ENCODE data around the gene TRERF1.

The TRERF1 gene

GRCh38 chr6:42259841-42260395 lies 191.8 kb downstream of the TRERF1 start:
- no peak for TF ChIP-seq CTCF (IDR thresholded peaks at IDR 0.05; ENCODE audit: extremely low read depth, insufficient read depth, missing control alignments)
- in situ Hi-C loops (cut with MboI; ENCODE audit: low pct_unique_long_range_greater_than_20kb, low sequenced_read_pairs, unreplicated experiment): loop anchor here (25.0 kb wide), 1 partner anchor 277 kb away; no protein-coding TSS in a partner anchor
- no peak for DNase-seq (ENCODE audit: low spot score)

DNA sequence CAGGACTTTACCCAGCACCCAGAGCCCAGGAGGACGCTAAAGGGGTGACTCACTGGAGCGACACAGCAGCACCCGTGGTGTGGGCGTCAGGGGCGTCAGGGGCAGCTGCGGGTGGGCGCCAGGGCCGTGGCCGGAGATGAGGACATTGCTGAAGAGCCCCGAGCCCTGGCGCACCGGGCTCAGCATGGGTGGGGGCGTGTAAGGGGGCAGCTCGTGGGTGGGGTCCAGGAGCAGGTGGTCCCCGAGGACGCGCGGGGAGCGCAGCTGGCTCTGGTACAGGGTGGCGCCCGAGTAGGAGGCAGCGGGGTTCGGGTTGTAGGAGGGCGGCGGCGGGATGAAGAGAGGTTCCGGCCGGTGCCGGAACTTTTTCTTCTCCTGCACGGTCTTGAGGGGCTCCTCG lies 192.4 kb downstream of the TRERF1 start:
- no peak for DNase-seq (ENCODE audit: low spot score)
- in situ Hi-C loops (cut with MboI; ENCODE audit: low pct_unique_long_range_greater_than_20kb, low sequenced_read_pairs, unreplicated experiment): loop anchor here (25.0 kb wide), 1 partner anchor 278 kb away; no protein-coding TSS in a partner anchor
- TF ChIP-seq CTCF (IDR thresholded peaks at IDR 0.05; ENCODE audit: extremely low read depth, insufficient read depth, missing control alignments): no peak

GRCh38 chr6:42257614-42258013 lies 194.1 kb downstream of the TRERF1 start:
- no peak for TF ChIP-seq CTCF (IDR thresholded peaks at IDR 0.05; ENCODE audit: extremely low read depth, insufficient read depth, missing control alignments)
- DNase-seq (ENCODE audit: low spot score): no peak
- in situ Hi-C loops (cut with MboI; ENCODE audit: low pct_unique_long_range_greater_than_20kb, low sequenced_read_pairs, unreplicated experiment): loop anchor here (25.0 kb wide), 1 partner anchor 280 kb away; no protein-coding TSS in a partner anchor

- in situ Hi-C loops (cut with MboI; ENCODE audit: low pct_unique_long_range_greater_than_20kb, low sequenced_read_pairs, unreplicated experiment): loop anchor here (25.0 kb wide), 1 partner anchor 280 kb away; no protein-coding TSS in a partner anchor
- TF ChIP-seq CTCF (IDR thresholded peaks at IDR 0.05; ENCODE audit: extremely low read depth, insufficient read depth, missing control alignments): no peak
- no peak for DNase-seq (ENCODE audit: low spot score)
These were observed 194.7 kb downstream of the TRERF1 start for GRCh38 chr6:42257063-42257462.

- in situ Hi-C loops (cut with MboI; ENCODE audit: low pct_unique_long_range_greater_than_20kb, low sequenced_read_pairs, unreplicated experiment): loop anchor here (25.0 kb wide), 1 partner anchor 282 kb away; no protein-coding TSS in a partner anchor
- DNase-seq (ENCODE audit: low spot score): no peak
- TF ChIP-seq CTCF (IDR thresholded peaks at IDR 0.05; ENCODE audit: extremely low read depth, insufficient read depth, missing control alignments): no peak
These were observed 196.7 kb downstream of the TRERF1 start for GRCh38 chr6:42255050-42255449.

GRCh38 chr6:42254505-42254904 lies 197.2 kb downstream of the TRERF1 start:
- DNase-seq (ENCODE audit: low spot score): no peak
- in situ Hi-C loops (cut with MboI; ENCODE audit: low pct_unique_long_range_greater_than_20kb, low sequenced_read_pairs, unreplicated experiment): loop anchor here (25.0 kb wide), 1 partner anchor 283 kb away; no protein-coding TSS in a partner anchor
- no peak for TF ChIP-seq CTCF (IDR thresholded peaks at IDR 0.05; ENCODE audit: extremely low read depth, insufficient read depth, missing control alignments)

All from GM13977 (cell line).